T-cell (primary cell): ENCODE measurements around the gene MINAR2. TPM values are rescaled to one million over a fixed set of nuclear protein-coding genes. Genes with fewer than 3 reads are reported as not detected.

Experiments
- ATAC-seq, 4 experiments: fragments of 200-7000 bp in 3 of 4; fragments of 150-1000 bp in 1 of 4; cut with Tn5 transposase; replicated peaks in 1 of 4; 1 replicate in 3 of 4; 2 replicates in 1 of 4; pipeline ENCODE4 v1.10.0; 2021; ENCODE audit warnings: moderate library complexity in 3 of 4, mild to moderate bottlenecking in 2 of 4, moderate number of reproducible peaks in 1 of 4
- CTCF ChIA-PET, 2 donors: fragments of 300-600 bp; sonication (Branson Sonifier 250); formaldehyde crosslinking; loops; one replicate each; lab custom pipeline; 2022; ENCODE audit warnings: antibody characterized with exemption in 2 of 2; lab: Charles Lee
- POLR2A ChIA-PET, 2 donors: fragments of 300-600 bp; sonication (Branson Sonifier 250); formaldehyde crosslinking; loops; one replicate each; lab custom pipeline; 2022; ENCODE audit warnings: antibody characterized with exemption in 2 of 2; lab: Charles Lee
- DNase-seq, 35 experiments: peaks; one replicate each; pipeline versions ENCODE4 v3.0.0 to v3.0.0-alpha.2; 2013 to 2023
- H3K27ac ChIP-seq: one replicate; pipeline ENCODE4 v1.5.1; 2013; ENCODE audit warnings: low read length
- H3K27me3 ChIP-seq, 2 experiments: replicated peaks in 1 of 2; 1 replicate in 1 of 2; 2 replicates in 1 of 2; pipeline versions ENCODE4 v1.6.1 to v1.7.0; 2013; ENCODE audit warnings: low read length in 1 of 2, mixed read lengths in 1 of 2; ENCODE audit not compliant: control insufficient read depth in 2 of 2, insufficient read depth in 2 of 2; ENCODE audit errors: extremely low read depth in 1 of 2
- H3K36me3 ChIP-seq, 2 donors: 1 replicate in 1 of 2; 2 replicates in 1 of 2; pipeline versions ENCODE4 v1.6.1 to v1.7.0; 2013; ENCODE audit warnings: low read length in 1 of 2; ENCODE audit not compliant: control insufficient read depth in 2 of 2, insufficient read depth in 1 of 2; ENCODE audit errors: extremely low read depth in 1 of 2
- H3K4me1 ChIP-seq, 2 experiments: 1 replicate in 1 of 2; 2 replicates in 1 of 2; pipeline versions ENCODE4 v1.6.1 to v1.7.0; 2013; ENCODE audit warnings: low read length in 2 of 2, mixed read lengths in 1 of 2; ENCODE audit not compliant: insufficient read depth in 2 of 2, control insufficient read depth in 1 of 2; ENCODE audit errors: extremely low read depth in 1 of 2
- H3K4me3 ChIP-seq, 2 donors: 1 replicate in 1 of 2; 2 replicates in 1 of 2; pipeline versions ENCODE4 v1.5.1 to v1.7.0; 2013; ENCODE audit warnings: mild to moderate bottlenecking in 2 of 2, low read length in 1 of 2, moderate library complexity in 1 of 2; ENCODE audit not compliant: control insufficient read depth in 1 of 2; ENCODE audit errors: extremely low read depth in 1 of 2
- H3K9me3 ChIP-seq: 2 replicates; pipeline ENCODE4 v1.7.0; 2013
- H3K27ac Mint-ChIP-seq, 2 donors: one replicate each; pipeline ENCODE4 v1.8.0; 2020 to 2021; ENCODE audit warnings: mild to moderate bottlenecking in 2 of 2, mixed read lengths in 2 of 2
- H3K27me3 Mint-ChIP-seq, 2 donors: one replicate each; pipeline ENCODE4 v1.8.0; 2021 to 2022; ENCODE audit warnings: mixed read lengths in 2 of 2
- H3K36me3 Mint-ChIP-seq: one replicate; pipeline ENCODE4 v1.8.0; 2021; ENCODE audit warnings: mixed read lengths
- H3K4me1 Mint-ChIP-seq, 3 donors: one replicate each; pipeline ENCODE4 v1.8.0; 2020 to 2022; ENCODE audit warnings: mixed read lengths in 3 of 3, mild to moderate bottlenecking in 1 of 3
- H3K4me3 Mint-ChIP-seq, 3 donors: one replicate each; pipeline ENCODE4 v1.8.0; 2020 to 2022; ENCODE audit warnings: mild to moderate bottlenecking in 3 of 3, mixed read lengths in 3 of 3, moderate library complexity in 3 of 3
- H3K9me3 Mint-ChIP-seq, 3 donors: one replicate each; pipeline ENCODE4 v1.8.0; 2020 to 2022; ENCODE audit warnings: mixed read lengths in 3 of 3
- WGBS: methylation state at CpG from one replicate; pipeline ENCODE4 v1.1.5; 2013; ENCODE audit warnings: missing lambda C conversion rate; ENCODE audit not compliant: insufficient coverage; 5-methylcytosine and 5-hydroxymethylcytosine counted together
- total RNA-seq, 35 experiments: library from RNA in 6 of 35; stranded (reverse) in 6 of 35; fragments of 120-200 nt in 1 of 35; gene quantifications; one replicate each; pipeline versions ENCODE4 v1.2.1 to v1.2.4 and lab custom pipeline; 2013 to 2026

Gene MINAR2
- total RNA-seq, 5 donors from 2014 or later (not counting 1 experiment from before 2014, with no cell fraction given): not detected

DNA sequence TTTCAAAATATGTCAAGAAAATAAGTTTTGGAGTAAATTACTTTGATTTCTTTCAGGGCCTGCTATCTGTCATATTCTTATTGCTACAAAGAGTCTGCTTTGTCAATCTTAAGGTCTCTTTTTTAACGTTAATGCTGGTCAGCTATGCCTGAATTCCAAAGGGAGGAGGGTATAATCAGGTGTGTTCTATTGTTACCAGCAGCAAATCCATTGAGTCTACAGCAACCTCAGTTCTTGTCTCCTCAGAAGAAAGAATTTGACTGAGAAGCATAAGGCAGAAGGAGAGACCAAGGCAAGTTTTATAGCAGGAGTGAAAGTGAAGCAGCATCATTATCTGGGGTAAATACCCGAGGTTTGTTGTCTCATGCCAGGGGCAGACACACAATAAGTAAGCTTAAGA is 23.7 kb upstream of the MINAR2 start:
- Histone ChIP-seq H3K4me3 (no peak overlapping the region), H3K27me3 (no peaks in the 10 kb centered on the region), H3K36me3 (no peaks in the 10 kb centered on the region), H3K4me1 (no peaks in the 10 kb centered on the region), H3K27ac (no peak overlapping the region), H3K9me3 (no peaks in the 10 kb centered on the region)
- Mint-ChIP-seq H3K36me3 (no peaks in the 10 kb centered on the region), H3K4me1 (no peaks in the 10 kb centered on the region), H3K9me3 (no peaks in the 10 kb centered on the region), H3K27ac (no peak overlapping the region), H3K27me3 (no peaks in the 10 kb centered on the region), H3K4me3 (no peak overlapping the region)
- WGBS: 40% methylated on average over 1 of the region's 2 CpGs
- no peak for ATAC-seq
- CTCF ChIA-PET: no interaction called here
- POLR2A ChIA-PET: no interaction called here
- DNase-seq: no peak

DNA sequence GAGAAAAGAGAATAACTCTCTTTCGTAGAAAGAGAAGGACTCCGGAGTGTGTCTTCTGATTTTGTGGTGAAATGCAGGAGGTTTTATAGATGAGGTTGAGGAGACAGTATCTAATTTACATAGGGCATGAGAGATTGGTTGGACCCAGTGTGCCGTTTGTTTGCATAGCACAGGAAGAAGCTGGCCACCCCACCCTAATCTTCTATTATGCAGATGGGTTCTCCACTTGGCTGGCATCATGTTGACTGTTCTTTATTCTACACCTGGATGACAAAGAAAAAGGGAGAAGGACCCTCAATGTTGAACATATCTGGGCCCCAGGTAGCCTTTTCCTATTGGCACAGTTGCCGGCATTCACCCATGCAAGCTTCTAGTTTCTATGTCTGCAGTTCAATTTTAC is 23.2 kb upstream of the MINAR2 start:
- no peaks in the 10 kb centered on the region for H3K36me3 ChIP-seq

DNA sequence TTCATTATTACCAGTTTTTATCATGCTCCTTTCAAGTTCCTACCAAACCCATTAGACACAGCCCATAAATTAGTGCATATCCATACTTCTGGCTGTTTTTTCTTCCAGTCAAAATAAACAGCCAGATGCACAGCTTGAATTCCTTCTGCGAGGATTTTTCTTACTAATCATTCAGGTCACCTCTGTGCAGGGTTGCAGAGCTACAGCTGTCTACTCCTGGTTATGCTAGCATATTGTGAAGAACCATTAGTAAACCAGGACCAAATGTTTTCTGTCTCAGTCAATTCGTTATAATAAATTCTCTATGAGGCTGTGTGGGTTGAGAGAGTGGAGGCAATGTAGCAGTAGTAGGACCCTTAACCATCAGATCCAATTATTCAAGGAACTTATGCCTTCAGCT is 8.1 kb upstream of the MINAR2 start:
- H3K9me3 ChIP-seq: no peaks in the 10 kb centered on the region
- H3K27ac ChIP-seq: no peak overlapping the region
- no peaks in the 10 kb centered on the region for H3K27me3 ChIP-seq
- no peaks in the 10 kb centered on the region for H3K36me3 ChIP-seq
- ChIA-PET CTCF (no interaction called here), POLR2A (no interaction called here)
- Mint-ChIP-seq H3K27ac (no peak overlapping the region), H3K4me1 (no peaks in the 10 kb centered on the region), H3K4me3 (no peak overlapping the region), H3K9me3 (no peaks in the 10 kb centered on the region), H3K36me3 (no peaks in the 10 kb centered on the region), H3K27me3 (peaks cover 0 to 4% of the 10 kb centered on the region in 2 donors)
- WGBS: no CpG with 5 or more reads among the region's 2 CpGs
- DNase-seq (no peak), ATAC-seq (no peak)
- H3K4me1 ChIP-seq: no peaks in the 10 kb centered on the region
- H3K4me3 ChIP-seq: no peak overlapping the region

More for the DNA sequence above, 23.2 kb upstream of the MINAR2 start:
- Histone ChIP-seq H3K27ac (no peak overlapping the region), H3K27me3 (no peaks in the 10 kb centered on the region), H3K4me3 (no peak overlapping the region), H3K4me1 (no peaks in the 10 kb centered on the region), H3K9me3 (no peaks in the 10 kb centered on the region)
- Mint-ChIP-seq H3K36me3 (no peaks in the 10 kb centered on the region), H3K9me3 (no peaks in the 10 kb centered on the region), H3K4me1 (no peaks in the 10 kb centered on the region), H3K27me3 (no peaks in the 10 kb centered on the region), H3K27ac (no peak overlapping the region), H3K4me3 (no peak overlapping the region)
- WGBS: 100% methylated on average over 1 of the region's 4 CpGs
- CTCF ChIA-PET: no interaction called here
- POLR2A ChIA-PET: no interaction called here
- no peak for DNase-seq
- no peak for ATAC-seq

DNA sequence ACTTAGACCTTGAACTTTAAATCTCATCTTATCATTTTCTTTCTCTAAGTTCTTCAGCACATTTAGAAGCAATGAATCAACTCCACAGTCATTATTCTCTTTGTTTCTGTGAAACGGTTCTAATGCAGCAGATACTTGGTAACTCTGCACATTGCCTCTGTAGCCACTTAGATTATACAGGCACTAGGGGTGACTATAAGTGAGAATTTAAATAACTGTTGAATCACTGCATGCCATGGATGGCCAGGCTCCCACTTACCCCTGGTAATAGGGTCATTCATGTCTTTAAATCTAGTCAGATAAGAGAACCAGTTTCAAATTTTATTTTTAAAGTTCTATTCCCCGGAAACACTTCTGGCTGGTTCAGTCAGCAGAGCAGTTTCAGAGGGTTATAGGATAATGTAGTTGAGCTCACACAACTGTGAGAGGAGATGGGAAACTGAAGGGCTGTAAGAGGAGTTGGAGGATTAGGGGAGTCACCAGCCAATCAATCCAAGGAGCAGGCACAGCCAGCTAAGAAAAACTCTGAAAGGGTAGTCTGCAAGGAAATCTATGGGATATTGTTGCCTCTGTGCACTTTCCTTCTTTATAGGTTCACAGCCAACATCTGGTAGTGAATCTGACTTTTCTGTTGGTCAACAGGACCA is 4.2 kb upstream of the MINAR2 start:
- CTCF ChIA-PET: no interaction called here
- ATAC-seq (no peak), DNase-seq (no peak)
- no peaks in the 10 kb centered on the region for H3K4me1 ChIP-seq
- H3K27me3 ChIP-seq: no peaks in the 10 kb centered on the region
- no peak overlapping the region for H3K27ac Mint-ChIP-seq
- H3K36me3 Mint-ChIP-seq: no peaks in the 10 kb centered on the region
- no peak overlapping the region for H3K4me3 Mint-ChIP-seq
- no peaks in the 10 kb centered on the region for H3K4me1 Mint-ChIP-seq
- no peak overlapping the region for H3K27ac ChIP-seq
- H3K36me3 ChIP-seq: no peaks in the 10 kb centered on the region
- H3K9me3 ChIP-seq: no peaks in the 10 kb centered on the region
- no CpG with 5 or more reads among the region's 2 CpGs for WGBS
- no peak overlapping the region for H3K4me3 ChIP-seq
- no peaks in the 10 kb centered on the region for H3K9me3 Mint-ChIP-seq
- POLR2A ChIA-PET: no interaction called here
- peaks cover 0 to 4% of the 10 kb centered on the region in 2 donors for H3K27me3 Mint-ChIP-seq

DNA sequence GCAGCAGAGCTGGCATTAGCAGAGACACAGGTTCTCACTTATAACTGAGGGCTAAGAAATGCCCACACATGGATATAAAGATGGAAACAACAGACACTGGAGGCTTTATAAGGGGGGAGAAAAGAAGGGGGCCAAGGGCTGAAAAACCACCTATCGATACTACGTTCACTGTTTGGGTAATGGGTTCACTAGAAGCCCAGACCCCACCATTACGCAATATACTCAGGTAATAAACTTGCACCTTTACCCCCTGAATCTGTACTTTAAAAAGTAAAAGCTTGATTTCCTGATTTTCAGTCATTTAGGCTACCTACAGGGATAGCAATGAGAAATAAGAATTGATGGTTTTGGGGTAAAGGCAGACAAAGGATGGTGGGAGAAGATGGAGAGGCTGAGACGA is 1.9 kb upstream of the MINAR2 start:
- ChIA-PET POLR2A (no interaction called here), CTCF (no interaction called here)
- no peaks in the 10 kb centered on the region for H3K4me1 ChIP-seq
- Mint-ChIP-seq H3K9me3 (no peaks in the 10 kb centered on the region), H3K4me1 (no peaks in the 10 kb centered on the region), H3K4me3 (no peak overlapping the region), H3K27ac (no peak overlapping the region), H3K27me3 (no peaks in the 10 kb centered on the region), H3K36me3 (no peaks in the 10 kb centered on the region)
- H3K9me3 ChIP-seq: no peaks in the 10 kb centered on the region
- no peak for ATAC-seq
- no peak for DNase-seq
- H3K27me3 ChIP-seq: no peaks in the 10 kb centered on the region
- 83% methylated on average over 1 of the region's 4 CpGs for WGBS
- no peak overlapping the region for H3K27ac ChIP-seq
- no peaks in the 10 kb centered on the region for H3K36me3 ChIP-seq
- no peak overlapping the region for H3K4me3 ChIP-seq

DNA sequence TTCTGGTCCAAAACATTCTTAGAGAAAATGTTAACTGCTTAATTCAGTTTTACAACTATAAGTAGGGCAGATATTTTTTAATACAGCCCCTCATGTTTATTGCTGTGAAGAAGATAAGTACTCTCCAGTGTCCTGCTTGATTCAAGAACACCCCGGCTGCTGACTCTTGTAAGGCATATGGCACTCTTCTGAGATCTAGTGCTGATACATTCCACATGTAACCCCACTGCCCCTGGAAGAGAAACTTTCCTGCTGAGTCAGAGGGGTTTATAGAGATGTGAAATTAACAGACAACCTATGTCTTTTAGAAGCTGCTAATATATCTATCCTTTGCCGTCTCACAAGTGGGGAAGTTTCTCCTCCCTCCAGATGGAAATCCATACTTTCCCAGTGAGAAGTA is 1.0 kb upstream of the MINAR2 start:
- Histone ChIP-seq H3K27ac (no peak overlapping the region), H3K27me3 (no peaks in the 10 kb centered on the region), H3K9me3 (no peaks in the 10 kb centered on the region), H3K4me1 (no peaks in the 10 kb centered on the region), H3K36me3 (no peaks in the 10 kb centered on the region), H3K4me3 (no peak overlapping the region)
- no peak for ATAC-seq
- H3K4me1 Mint-ChIP-seq: no peaks in the 10 kb centered on the region
- no peaks in the 10 kb centered on the region for H3K27me3 Mint-ChIP-seq
- H3K4me3 Mint-ChIP-seq: no peak overlapping the region
- H3K27ac Mint-ChIP-seq: no peak overlapping the region
- no peaks in the 10 kb centered on the region for H3K36me3 Mint-ChIP-seq
- DNase-seq: no peak
- WGBS: no CpG with 5 or more reads among the region's 2 CpGs
- POLR2A ChIA-PET: no interaction called here
- CTCF ChIA-PET: no interaction called here
- no peaks in the 10 kb centered on the region for H3K9me3 Mint-ChIP-seq
